KMS-11 (cell line): Measurements from ENCODE around the gene EFHC1.
A peak's percentile ranks its signal among the peaks of the same experiment; 100 is the strongest.

Source experiments
- H2AFZ ChIP-seq: fragments of 200-600 bp; sonication (generic); 2 replicates; pipeline ENCODE4 v1.6.1; 2016; ENCODE audit warnings: antibody characterized with exemption, mixed run types, low read depth
- H3K27ac ChIP-seq: fragments of 200-600 bp; sonication (generic); 2 replicates; pipeline ENCODE4 v1.6.1; 2016; ENCODE audit warnings: mild to moderate bottlenecking, mixed run types
- H3K27me3 ChIP-seq: fragments of 200-600 bp; sonication (generic); 2 replicates; pipeline ENCODE4 v1.6.1; 2017; ENCODE audit warnings: mild to moderate bottlenecking, low read depth, mixed run types, moderate library complexity; ENCODE audit not compliant: insufficient read depth
- H3K36me3 ChIP-seq: fragments of 200-600 bp; sonication (generic); 2 replicates; pipeline ENCODE4 v1.6.1; 2017; ENCODE audit warnings: mild to moderate bottlenecking, mixed run types; ENCODE audit not compliant: insufficient read depth
- H3K4me1 ChIP-seq: fragments of 200-600 bp; sonication (generic); 2 replicates; pipeline ENCODE4 v1.6.1; 2016; ENCODE audit warnings: mild to moderate bottlenecking, low read depth, mixed run types; ENCODE audit not compliant: poor library complexity, severe bottlenecking
- H3K4me2 ChIP-seq: fragments of 200-600 bp; sonication (generic); 2 replicates; pipeline ENCODE4 v1.7.0; 2016; ENCODE audit warnings: mild to moderate bottlenecking, mixed run types
- H3K4me3 ChIP-seq: fragments of 200-600 bp; sonication (generic); IDR thresholded peaks from 2 replicates; pipeline ENCODE4 v1.6.1; 2017; ENCODE audit warnings: low read depth, low read length, mixed read lengths; ENCODE audit not compliant: insufficient read depth
- H3K79me2 ChIP-seq: fragments of 200-600 bp; sonication (generic); 2 replicates; pipeline ENCODE4 v1.6.1; 2016; ENCODE audit warnings: low read depth, mixed run types; ENCODE audit not compliant: insufficient read depth
- H3K9ac ChIP-seq: fragments of 200-600 bp; sonication (generic); 2 replicates; pipeline ENCODE4 v1.6.1; 2016; ENCODE audit warnings: mild to moderate bottlenecking, mixed run types
- H4K20me1 ChIP-seq: fragments of 200-600 bp; sonication (generic); 2 replicates; pipeline ENCODE4 v1.6.1; 2016; ENCODE audit warnings: mild to moderate bottlenecking, mixed run types; ENCODE audit not compliant: insufficient read depth
- CTCF ChIP-seq: fragments of 200-600 bp; sonication (generic); conservative IDR thresholded peaks from 2 replicates; pipeline ENCODE4 v1.6.1; 2017; ENCODE audit warnings: low read depth, mild to moderate bottlenecking, antibody characterized with exemption, low read length, moderate library complexity, mixed read lengths

Gene EFHC1

DNA sequence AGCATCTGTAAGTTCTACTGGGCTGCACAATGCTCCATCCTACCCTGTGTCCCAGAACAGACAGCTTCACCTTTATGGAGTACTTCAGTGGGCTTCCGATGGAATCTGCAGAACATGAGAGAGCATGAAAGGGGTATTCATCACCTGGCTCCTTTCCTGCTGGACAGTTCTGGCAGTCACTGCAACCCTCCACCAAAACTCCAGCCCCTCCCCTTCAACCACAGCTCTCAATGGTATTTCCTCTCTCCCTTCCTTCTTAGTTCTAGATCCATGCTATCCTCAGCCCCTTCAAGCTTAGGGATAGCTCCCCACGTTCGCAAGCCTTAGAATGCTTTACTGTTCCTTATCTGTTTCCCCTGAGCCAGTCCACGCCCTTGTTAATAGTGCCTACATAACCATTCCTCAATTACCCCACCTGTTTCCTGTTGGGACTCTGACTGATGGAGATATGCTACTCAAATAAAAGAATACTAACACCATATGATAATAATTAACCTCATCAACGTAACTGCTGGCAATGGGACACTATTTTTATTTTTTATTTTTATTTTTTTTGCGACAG is 130.0 kb downstream of the EFHC1 start:
- Histone ChIP-seq H2AFZ (no peak overlapping the region), H4K20me1 (no peaks in the 10 kb centered on the region; the same call in 1 of the 2 replicates), H3K9ac (no peak overlapping the region), H3K4me2 (no peak overlapping the region), H3K79me2 (peaks cover 99% of the 10 kb centered on the region), H3K4me3 (no peak overlapping the region), H3K4me1 (peaks cover 100% of the 10 kb centered on the region), H3K36me3 (no peaks in the 10 kb centered on the region; the same call in 1 of the 2 replicates), H3K27ac (no peak overlapping the region), H3K27me3 (no peaks in the 10 kb centered on the region)
- TF ChIP-seq CTCF, result no peak

DNA sequence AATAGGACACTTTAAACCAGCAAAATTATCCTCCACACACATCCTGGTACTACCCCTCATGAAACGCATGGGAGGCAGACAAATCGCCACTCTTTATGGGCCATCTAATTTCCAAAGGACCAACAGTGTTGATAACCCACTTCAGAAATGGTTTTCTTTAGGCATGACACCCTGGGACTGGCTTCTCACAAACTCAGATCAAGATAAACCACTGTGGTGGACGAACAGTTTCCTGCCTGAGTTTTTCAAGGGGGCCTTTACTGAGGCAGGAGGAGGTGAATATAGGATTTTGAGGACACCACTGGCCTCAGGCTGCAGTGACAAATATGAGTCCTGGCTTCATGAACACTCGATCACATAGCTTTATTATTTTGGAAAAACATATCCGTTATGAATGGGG is 130.7 kb downstream of the EFHC1 start:
- Histone ChIP-seq H3K79me2 (peaks cover 99% of the 10 kb centered on the region), H2AFZ (no peak overlapping the region), H3K4me3 (no peak overlapping the region), H4K20me1 (no peaks in the 10 kb centered on the region; the same call in 1 of the 2 replicates), H3K27me3 (no peaks in the 10 kb centered on the region), H3K27ac (no peak overlapping the region), H3K36me3 (no peaks in the 10 kb centered on the region; the same call in 1 of the 2 replicates), H3K9ac (no peak overlapping the region), H3K4me1 (peaks cover 100% of the 10 kb centered on the region), H3K4me2 (no peak overlapping the region)
- TF ChIP-seq CTCF, result no peak

GRCh38 chr6:52551483-52552277 is 131.5 kb downstream of the EFHC1 start:
- Histone ChIP-seq H3K4me1 (peaks cover 100% of the 10 kb centered on the region), H2AFZ (no peak overlapping the region), H3K36me3 (no peaks in the 10 kb centered on the region; the same call in 1 of the 2 replicates), H3K4me2 (no peak overlapping the region; the same call in 1 of the 2 replicates), H3K79me2 (peaks cover 99% of the 10 kb centered on the region), H3K9ac (no peak overlapping the region), H3K27me3 (no peaks in the 10 kb centered on the region), H3K27ac (no peak overlapping the region), H4K20me1 (no peaks in the 10 kb centered on the region; the same call in 1 of the 2 replicates), H3K4me3 (no peak overlapping the region)
- no peak for TF ChIP-seq CTCF

DNA sequence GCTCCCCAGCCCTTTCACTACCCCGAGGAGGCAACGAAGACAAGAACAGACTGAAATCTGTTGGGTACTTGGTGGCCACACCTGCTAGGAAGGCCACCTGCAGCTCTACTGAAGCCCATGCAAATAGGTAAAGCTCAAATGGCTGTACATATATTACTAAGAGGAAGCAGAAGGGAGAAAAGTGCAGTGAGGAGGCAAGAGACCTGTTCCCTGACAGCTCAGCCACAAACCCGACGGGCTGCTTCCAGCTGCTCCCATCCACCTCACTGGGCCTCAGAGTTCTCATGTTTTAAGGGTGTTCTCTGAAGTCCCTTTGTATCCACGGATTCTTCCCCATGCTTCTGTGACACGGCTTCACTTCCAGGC is 132.1 kb downstream of the EFHC1 start:
- Histone ChIP-seq H3K27ac (no peak overlapping the region; the same call in 1 of the 2 replicates), H3K4me1 (peaks cover 100% of the 10 kb centered on the region), H4K20me1 (no peaks in the 10 kb centered on the region; the same call in 1 of the 2 replicates), H3K79me2 (peaks cover 99% of the 10 kb centered on the region), H3K27me3 (no peaks in the 10 kb centered on the region), H3K9ac (no peak overlapping the region), H3K4me3 (no peak overlapping the region), H2AFZ (no peak overlapping the region), H3K4me2 (0 out of 2 replicates have a peak overlapping the region, but pooled peaks have one; percentile 18), H3K36me3 (no peaks in the 10 kb centered on the region; the same call in 1 of the 2 replicates)
- no peak for TF ChIP-seq CTCF
